IMR-90 (cell line): ENCODE data around the gene GTF3C1. TPM values are rescaled to one million over a fixed set of nuclear protein-coding genes. Genes with fewer than 3 reads are reported as not detected.

ENCODE experiments used
- ATAC-seq: fragments of 200-7000 bp; cut with Tn5 transposase; 2 replicates; pipeline ENCODE4 v1.9.1; 2020; ENCODE audit warnings: low read depth, mild to moderate bottlenecking, moderate library complexity
- BruUV-seq: library from RNA; stranded (reverse); fragments of 400-500 nt; replicated peaks from 2 replicates; lab custom pipeline; 2021; lab: Mats Ljungman, UMichigan
- CTCF ChIA-PET: fragments of 300-600 bp; formaldehyde crosslinking; extraction: SDS; loops from one replicate; lab custom pipeline; 2021; ENCODE audit warnings: antibody characterized with exemption; lab: Yijun Ruan, JAX
- POLR2A ChIA-PET: fragments of 300-600 bp; sonication (Branson Sonifier 250); formaldehyde crosslinking; loops from one replicate; lab custom pipeline; 2022; ENCODE audit warnings: antibody characterized with exemption; ENCODE audit not compliant: unreplicated experiment; lab: Charles Lee
- DNase-seq: peaks from one replicate; pipeline ENCODE4 v3.0.0; 2013
- H2AFZ ChIP-seq: replicated peaks from 2 replicates; pipeline ENCODE3; 2013; ENCODE audit warnings: low read length, mild to moderate bottlenecking; ENCODE audit not compliant: poor library complexity
- H2AK5ac ChIP-seq: 2 replicates; pipeline ENCODE4 v1.6.1; 2013; ENCODE audit warnings: low read depth, low read length, inconsistent platforms
- H2AK9ac ChIP-seq: replicated peaks from 2 replicates; pipeline ENCODE3; 2013; ENCODE audit warnings: mild to moderate bottlenecking, low read depth, low read length, moderate library complexity; ENCODE audit not compliant: poor library complexity
- H2BK120ac ChIP-seq: 2 replicates; pipeline ENCODE4 v1.6.1; 2013; ENCODE audit warnings: low read depth, low read length, inconsistent platforms
- H2BK15ac ChIP-seq: 3 replicates; pipeline ENCODE4 v1.6.1; 2013; ENCODE audit warnings: low read depth, low read length, inconsistent platforms
- H2BK20ac ChIP-seq: 2 replicates; pipeline ENCODE4 v1.6.1; 2013; ENCODE audit warnings: low read depth, mild to moderate bottlenecking, inconsistent platforms, low read length, moderate library complexity
- H2BK5ac ChIP-seq: 2 replicates; pipeline ENCODE4 v1.6.1; 2013; ENCODE audit warnings: mild to moderate bottlenecking, low read depth, low read length, inconsistent platforms; ENCODE audit not compliant: poor library complexity, severe bottlenecking
- H3K14ac ChIP-seq: replicated peaks from 2 replicates; pipeline ENCODE4 v1.6.1; 2013; ENCODE audit warnings: low read depth, low read length, inconsistent platforms
- H3K18ac ChIP-seq: 2 replicates; pipeline ENCODE4 v1.6.1; 2013; ENCODE audit warnings: low read depth, low read length, control low read depth
- H3K23ac ChIP-seq: 2 replicates; pipeline ENCODE4 v1.6.1; 2013; ENCODE audit warnings: low read depth, low read length, inconsistent platforms
- H3K27ac ChIP-seq: 2 replicates; pipeline ENCODE4 v1.5.1; 2013; ENCODE audit warnings: mild to moderate bottlenecking, control low read depth, low read length; ENCODE audit not compliant: insufficient read depth
- H3K27me3 ChIP-seq: 2 replicates; pipeline ENCODE4 v1.6.1; 2013; ENCODE audit warnings: low read length; ENCODE audit not compliant: control insufficient read depth, insufficient read depth
- H3K36me3 ChIP-seq: 2 replicates; pipeline ENCODE4 v1.6.1; 2013; ENCODE audit warnings: low read length, mixed read lengths; ENCODE audit not compliant: control insufficient read depth, insufficient read depth
- H3K4ac ChIP-seq: 2 replicates; pipeline ENCODE4 v1.6.1; 2013; ENCODE audit warnings: low read depth, low read length, inconsistent platforms
- H3K4me1 ChIP-seq: 2 replicates; pipeline ENCODE4 v1.6.1; 2013; ENCODE audit warnings: low read length, mixed read lengths; ENCODE audit not compliant: control insufficient read depth, insufficient read depth
- H3K4me2 ChIP-seq: 2 replicates; pipeline ENCODE4 v1.6.1; 2013; ENCODE audit warnings: low read depth, mild to moderate bottlenecking, control low read depth, low read length, moderate library complexity
- H3K4me3 ChIP-seq: 2 replicates; pipeline ENCODE4 v1.5.1; 2013; ENCODE audit warnings: low read depth, mild to moderate bottlenecking, control low read depth, low read length, moderate library complexity; ENCODE audit not compliant: insufficient read depth
- H3K56ac ChIP-seq: 2 replicates; pipeline ENCODE4 v1.6.1; 2013; ENCODE audit warnings: low read length, inconsistent platforms; ENCODE audit not compliant: insufficient read depth; ENCODE audit errors: extremely low read depth
- H3K79me1 ChIP-seq, 2 experiments: 2 replicates each; pipeline ENCODE4 v1.6.1; 2013; ENCODE audit warnings: low read length in 2 of 2, inconsistent platforms in 1 of 2, low read depth in 1 of 2
- H3K9ac ChIP-seq: 2 replicates; pipeline ENCODE4 v1.6.1; 2013; ENCODE audit warnings: low read depth, low read length, control low read depth
- H3K9me1 ChIP-seq: 2 replicates; pipeline ENCODE4 v1.6.1; 2013; ENCODE audit warnings: low read length, inconsistent platforms; ENCODE audit not compliant: insufficient read depth
- H3K9me3 ChIP-seq: 2 replicates; pipeline ENCODE4 v1.6.1; 2013; ENCODE audit warnings: low read length; ENCODE audit not compliant: control insufficient read depth, insufficient read depth
- H4K20me1 ChIP-seq: 2 replicates; pipeline ENCODE4 v1.6.1; 2013; ENCODE audit warnings: low read length, inconsistent platforms; ENCODE audit not compliant: insufficient read depth
- H4K5ac ChIP-seq: 2 replicates; pipeline ENCODE4 v1.6.1; 2013; ENCODE audit warnings: mild to moderate bottlenecking, low read depth, low read length, control low read depth
- H4K8ac ChIP-seq, 2 experiments: 2 replicates each; pipeline ENCODE4 v1.6.1; 2013; ENCODE audit warnings: low read depth in 2 of 2, low read length in 2 of 2, control low read depth in 1 of 2, inconsistent platforms in 1 of 2
- H4K91ac ChIP-seq: 2 replicates; pipeline ENCODE4 v1.6.1; 2013; ENCODE audit warnings: low read depth, low read length, inconsistent platforms; ENCODE audit not compliant: insufficient read depth
- BHLHE40 ChIP-seq: fragments of 150-350 bp; IDR thresholded peaks from 2 replicates; pipeline ENCODE4 v1.6.1; 2016; ENCODE audit warnings: mild to moderate bottlenecking, low read depth, low read length
- MAFK ChIP-seq: IDR thresholded peaks from 2 replicates; pipeline ENCODE4 v1.6.1; 2012; ENCODE audit warnings: low read depth, low read length, improper control_type of control experiment
- NFE2L2 ChIP-seq: fragments of 150-350 bp; IDR thresholded peaks from 2 replicates; pipeline ENCODE4 v1.6.1; 2016; ENCODE audit warnings: low read depth, mild to moderate bottlenecking, low read length
- POLR2A ChIP-seq: IDR thresholded peaks from 2 replicates; pipeline ENCODE4 v1.6.1; 2012; ENCODE audit warnings: mild to moderate bottlenecking, low read depth, low read length
- RAD21 ChIP-seq: IDR thresholded peaks from 2 replicates; pipeline ENCODE4 v1.6.1; 2012; ENCODE audit warnings: low read length, improper control_type of control experiment
- RCOR1 ChIP-seq: IDR thresholded peaks from 2 replicates; pipeline ENCODE4 v1.6.1; 2012; ENCODE audit warnings: mild to moderate bottlenecking, low read length, improper control_type of control experiment; ENCODE audit not compliant: insufficient replicate concordance
- SMC3 ChIP-seq: fragments of 150-350 bp; IDR thresholded peaks from 2 replicates; pipeline ENCODE4 v1.6.1; 2016; ENCODE audit warnings: low read depth, mild to moderate bottlenecking, antibody characterized with exemption, low read length, moderate library complexity
- WGBS, 2 experiments: methylation state at CpG; one replicate each; pipeline versions ENCODE4 v1.1.5 to v1.1.7; 2013; ENCODE audit warnings: missing lambda C conversion rate in 2 of 2; ENCODE audit not compliant: insufficient read length in 1 of 2; ENCODE audit errors: extremely low coverage in 2 of 2; 5-methylcytosine and 5-hydroxymethylcytosine counted together
- dilution Hi-C: fragments of 300-500 bp; cut with HindIII; formaldehyde crosslinking; loops from one replicate; pipeline ENCODE4 v1.14.3; 2018; ENCODE audit warnings: low sequenced_read_pairs; ENCODE audit not compliant: unreplicated experiment
- in situ Hi-C: fragments of 300-500 bp; cut with MboI; formaldehyde crosslinking; loops from 3 replicates; pipeline ENCODE4 v1.14.3; 2019; ENCODE audit warnings: low sequenced_read_pairs, inconsistent platforms, mixed read lengths
- intact Hi-C: fragments of 100-400 bp; cut with micrococcal nuclease; formaldehyde crosslinking; loops from 2 replicates; pipeline ENCODE4 v1.10.0; 2022
- polyA plus RNA-seq, 3 experiments: library from polyadenylated mRNA; depleted of rRNA; stranded (reverse); fragments of >200 nt; gene quantifications; 2 replicates each; pipeline ENCODE4 v1.2.3, GENCODE V29; 2012; ENCODE audit warnings: low replicate concordance in 1 of 3
- total RNA-seq: library from RNA; depleted of rRNA; stranded (reverse); fragments of >200 nt; gene quantifications from 2 replicates; pipeline ENCODE4 v1.2.3, GENCODE V29; 2012

The GTF3C1 gene
- total and polyA plus RNA-seq, 2 of the 4 experiments (the other 2 are of a cell fraction) = 50.8 to 68.1 TPM

DNA sequence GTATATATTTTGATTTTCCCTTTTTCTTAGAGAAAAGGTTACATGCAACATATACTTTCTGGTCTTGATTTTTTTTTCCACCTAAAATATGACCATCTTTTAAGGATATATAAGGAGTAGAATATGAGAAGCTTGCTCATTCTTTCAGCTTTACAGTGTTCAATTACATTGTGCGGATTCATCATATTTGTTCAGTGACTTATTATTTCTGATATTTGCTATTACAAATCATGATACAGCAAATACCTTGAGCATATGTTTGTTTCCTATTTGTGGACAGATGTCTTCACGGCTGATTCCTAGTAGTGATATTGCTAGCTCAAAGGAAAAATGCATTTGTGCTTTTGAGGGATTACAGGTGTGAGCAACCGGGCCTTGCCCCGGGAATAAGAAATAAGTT lies 18.4 kb upstream of the GTF3C1 start:
- no peak overlapping the region for H2BK15ac ChIP-seq
- dilution Hi-C loops (no loop called here), in situ Hi-C loops (no loop called here), intact Hi-C loops (no loop called here)
- H3K9ac ChIP-seq = no peak overlapping the region
- ATAC-seq (no peak), DNase-seq (no peak)
- no peak overlapping the region for H2BK120ac ChIP-seq
- no peaks in the 10 kb centered on the region for H3K9me3 ChIP-seq
- no peak overlapping the region for H3K14ac ChIP-seq
- no peak overlapping the region for H4K5ac ChIP-seq
- H2AFZ ChIP-seq = no peak overlapping the region
- peaks cover 8% of the 10 kb centered on the region; the same call in 1 of the 2 replicates for H3K9me1 ChIP-seq
- no CpG with 5 or more reads among the region's 4 CpGs for WGBS, 2 experiments
- 0 out of 2 replicates have a peak, but pooled peaks cover 1% of the 10 kb centered on the region for H3K36me3 ChIP-seq
- H4K8ac ChIP-seq = no peak overlapping the region
- no peak overlapping the region for H2AK9ac ChIP-seq
- H3K27me3 ChIP-seq = no peaks in the 10 kb centered on the region
- ChIA-PET POLR2A (no interaction called here), CTCF (interaction anchor here (0.7 kb wide), 1 partner anchor 582 kb away, joined by 4 read pairs; no protein-coding TSS in a partner anchor)
- peak; percentile 36; the same call in 1 of the 2 replicates for TF ChIP-seq NFE2L2
- no peak for TF ChIP-seq BHLHE40
- TF ChIP-seq POLR2A = no peak
- no peak for TF ChIP-seq RAD21
- TF ChIP-seq RCOR1 = no peak
- TF ChIP-seq MAFK = 0 out of 2 replicates have a peak, but pooled peaks have one; percentile 3
- no peak for TF ChIP-seq SMC3
- H3K56ac ChIP-seq = no peak overlapping the region
- no peak overlapping the region for H3K18ac ChIP-seq
- no TSS peak for BruUV-seq
- H2BK5ac ChIP-seq = no peak overlapping the region
- no peak overlapping the region for H4K91ac ChIP-seq
- no peak overlapping the region for H3K27ac ChIP-seq
- no peak overlapping the region for H3K4me2 ChIP-seq
- H2BK20ac ChIP-seq = no peak overlapping the region
- no peak overlapping the region for H3K4ac ChIP-seq
- H4K20me1 ChIP-seq = no peaks in the 10 kb centered on the region
- peaks cover 6% of the 10 kb centered on the region; the same call in 1 of the 2 replicates for H3K4me1 ChIP-seq
- H3K23ac ChIP-seq = no peak overlapping the region
- H2AK5ac ChIP-seq = no peak overlapping the region
- no peak overlapping the region for H3K4me3 ChIP-seq
- peaks cover 6 to 25% of the 10 kb centered on the region in 2 experiments for H3K79me1 ChIP-seq
